ENCODE results near the gene SLF1.

GRCh38 chr5:94700592-94700991 lies 82.1 kb downstream of the SLF1 start:
- TF ChIP-seq, protein P1, sequence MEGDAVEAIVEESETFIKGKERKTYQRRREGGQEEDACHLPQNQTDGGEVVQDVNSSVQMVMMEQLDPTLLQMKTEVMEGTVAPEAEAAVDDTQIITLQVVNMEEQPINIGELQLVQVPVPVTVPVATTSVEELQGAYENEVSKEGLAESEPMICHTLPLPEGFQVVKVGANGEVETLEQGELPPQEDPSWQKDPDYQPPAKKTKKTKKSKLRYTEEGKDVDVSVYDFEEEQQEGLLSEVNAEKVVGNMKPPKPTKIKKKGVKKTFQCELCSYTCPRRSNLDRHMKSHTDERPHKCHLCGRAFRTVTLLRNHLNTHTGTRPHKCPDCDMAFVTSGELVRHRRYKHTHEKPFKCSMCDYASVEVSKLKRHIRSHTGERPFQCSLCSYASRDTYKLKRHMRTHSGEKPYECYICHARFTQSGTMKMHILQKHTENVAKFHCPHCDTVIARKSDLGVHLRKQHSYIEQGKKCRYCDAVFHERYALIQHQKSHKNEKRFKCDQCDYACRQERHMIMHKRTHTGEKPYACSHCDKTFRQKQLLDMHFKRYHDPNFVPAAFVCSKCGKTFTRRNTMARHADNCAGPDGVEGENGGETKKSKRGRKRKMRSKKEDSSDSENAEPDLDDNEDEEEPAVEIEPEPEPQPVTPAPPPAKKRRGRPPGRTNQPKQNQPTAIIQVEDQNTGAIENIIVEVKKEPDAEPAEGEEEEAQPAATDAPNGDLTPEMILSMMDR (IDR thresholded peaks at IDR 0.05) = no peak
- TF ChIP-seq POLR2A (IDR thresholded peaks at IDR 0.05) = no peak

All from lower leg skin (tissue), 3 donors.